K562 (cell line): ENCODE results near the gene LTBR. TPM values are rescaled to one million over a fixed set of nuclear protein-coding genes. Genes with fewer than 3 reads are reported as not detected.
A peak's percentile ranks its signal among the peaks of the same experiment; 100 is the strongest.

Experiments
- CHD7 ChIP-seq: fragments of 200-600 bp; sonication (generic); IDR thresholded peaks from one replicate; pipeline ENCODE4 v1.6.1; 2012; ENCODE audit warnings: mild to moderate bottlenecking, low read depth, low read length, inconsistent platforms
- FOXP4 ChIP-seq: sonication (generic); formaldehyde crosslinking; IDR thresholded peaks from 2 replicates; pipeline ENCODE4 v1.8.0; 2022; ENCODE audit warnings: mild to moderate bottlenecking, missing genetic modification reagents, borderline replicate concordance
- HDAC1 ChIP-seq, 2 experiments: fragments of 450-650 bp; IDR thresholded peaks; 2 replicates each; pipeline ENCODE4 v1.6.1; 2016 to 2017; ENCODE audit warnings: inconsistent platforms in 1 of 2, mild to moderate bottlenecking in 1 of 2, moderate library complexity in 1 of 2
- IFI16 ChIP-seq: fragments of 250-450 bp; sonication (Bioruptor Pico); IDR thresholded peaks from 2 replicates; pipeline ENCODE4 v2.1.2; 2022; ENCODE audit warnings: mild to moderate bottlenecking, inconsistent platforms
- NONO ChIP-seq, 2 experiments: fragments of 200-400 bp in 1 of 2; fragments of 450-650 bp in 1 of 2; formaldehyde crosslinking in 1 of 2; IDR thresholded peaks; 2 replicates each; pipeline ENCODE4 v1.6.1; 2017; ENCODE audit warnings: low read depth in 2 of 2, mild to moderate bottlenecking in 2 of 2, moderate library complexity in 2 of 2, low read length in 1 of 2
- POLR3G ChIP-seq: IDR thresholded peaks from 2 replicates; pipeline ENCODE4 v1.6.1; 2011; ENCODE audit not compliant: insufficient read length, insufficient replicate concordance; ENCODE audit errors: extremely low read depth
- RBFOX2 ChIP-seq: fragments of 200-400 bp; formaldehyde crosslinking; IDR thresholded peaks from 2 replicates; pipeline ENCODE4 v1.6.1; 2017; ENCODE audit warnings: low read depth, mild to moderate bottlenecking, low read length, moderate library complexity
- SAFB2 ChIP-seq: fragments of 200-400 bp; formaldehyde crosslinking; IDR thresholded peaks from 2 replicates; pipeline ENCODE4 v1.6.1; 2018; ENCODE audit warnings: borderline replicate concordance, low read length, low read depth, moderate library complexity; ENCODE audit not compliant: severe bottlenecking
- ZNF124 ChIP-seq: sonication (generic); formaldehyde crosslinking; IDR thresholded peaks from 2 replicates; pipeline ENCODE4 v1.8.1; 2022; ENCODE audit warnings: missing genetic modification reagents
- ZNF766 ChIP-seq: fragments of 200-800 bp; sonication (Bioruptor generic); conservative IDR thresholded peaks from 2 replicates; pipeline ENCODE4 v1.6.1; 2016; ENCODE audit warnings: missing genetic modification characterization, missing compliant biosample characterization
- ZNF79 ChIP-seq: fragments of 250-450 bp; sonication (Bioruptor Pico); IDR thresholded peaks from 2 replicates; pipeline ENCODE4 v1.4.0; 2020; ENCODE audit warnings: low read depth, mild to moderate bottlenecking, moderate library complexity
- polyA plus RNA-seq, 8 experiments: library from polyadenylated mRNA; depleted of rRNA in 4 of 8; stranded (reverse) in 5 of 8; unstranded in 3 of 8; fragments of >200 nt; fragmentation: Nextera tagmentation in 2 of 8; fragmentation: Illumina TruSeq in 1 of 8; extraction: Ambion mirVana in 2 of 8; extraction: Trizol in 1 of 8; gene quantifications; 2 replicates each; pipeline versions ENCODE4 v1.2.1 to v1.2.3, GENCODE V29; 2011 to 2014; ENCODE audit warnings: inconsistent platforms in 1 of 8, missing spikeins in 1 of 8
- total RNA-seq, 7 experiments: library from RNA; depleted of rRNA in 6 of 7; stranded (reverse); fragments of >200 nt in 6 of 7; fragmentation: Illumina TruSeq in 2 of 7; extraction: Trizol in 2 of 7; gene quantifications; 2 replicates each; pipeline versions ENCODE4 v1.2.1 to v1.2.3, GENCODE V29; 2011 to 2021; ENCODE audit warnings: low replicate concordance in 1 of 7
- TF ChIP-seq, protein P1 (sequence below): fragments of 450-650 bp; formaldehyde crosslinking; IDR thresholded peaks from 2 replicates; pipeline ENCODE4 v1.4.0; 2020; ENCODE audit warnings: mild to moderate bottlenecking, moderate library complexity

The LTBR gene
- total and polyA plus RNA-seq, 9 of the 15 experiments (the other 6 are each of a cell fraction or from before 2014, with no cell fraction given): 0.96 to 69.0 (median 35.3) TPM

DNA sequence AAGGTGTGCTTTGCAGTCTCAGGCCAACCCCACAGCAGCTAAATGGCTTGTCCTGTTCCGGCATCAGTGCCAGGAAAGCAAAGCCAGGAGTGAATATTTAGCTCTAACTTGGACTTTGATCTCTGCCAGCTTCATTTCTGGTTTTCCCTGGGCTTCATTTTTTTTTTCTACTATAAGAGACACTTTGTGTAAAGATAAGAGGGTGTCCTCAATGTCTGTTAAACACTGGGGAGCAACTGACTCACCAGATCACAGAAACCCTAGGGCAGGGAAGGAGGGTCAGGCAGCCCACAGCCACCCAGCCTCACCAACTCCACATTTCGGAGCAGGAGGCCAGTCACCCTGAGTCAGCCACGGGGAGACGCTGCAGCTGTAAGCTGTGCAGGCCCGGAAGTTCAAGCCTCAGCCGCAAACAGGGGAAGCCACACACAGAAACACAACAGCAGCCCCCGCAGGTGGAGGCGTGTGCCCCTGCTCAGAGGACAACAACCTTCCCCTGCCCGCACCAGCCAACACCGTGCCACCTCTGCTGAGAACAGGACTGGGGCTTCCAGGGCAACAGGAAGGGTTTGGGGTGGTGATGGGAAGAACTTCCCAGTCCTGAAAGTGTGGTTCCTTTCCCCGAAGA is 48.4 kb upstream of the LTBR start (continued):
- TF ChIP-seq SAFB2 (no peak), CHD7 (no peak), HDAC1 (IDR thresholded peaks at IDR 0.05) (no peak), RBFOX2 (peak; percentile 77), ZNF79 (no peak), ZNF766 (CRISPR knock-in tag) (no peak), IFI16 (CRISPR knock-in tag) (no peak), NONO (IDR thresholded peaks at IDR 0.05; ENCODE audit: low read depth in 2 of 2, low read length in 1 of 2) (no peak), POLR3G (no peak), FOXP4 (CRISPR knock-in tag) (peak; percentile 95), ZNF124 (CRISPR knock-in tag) (no peak)
- TF ChIP-seq, protein P1, sequence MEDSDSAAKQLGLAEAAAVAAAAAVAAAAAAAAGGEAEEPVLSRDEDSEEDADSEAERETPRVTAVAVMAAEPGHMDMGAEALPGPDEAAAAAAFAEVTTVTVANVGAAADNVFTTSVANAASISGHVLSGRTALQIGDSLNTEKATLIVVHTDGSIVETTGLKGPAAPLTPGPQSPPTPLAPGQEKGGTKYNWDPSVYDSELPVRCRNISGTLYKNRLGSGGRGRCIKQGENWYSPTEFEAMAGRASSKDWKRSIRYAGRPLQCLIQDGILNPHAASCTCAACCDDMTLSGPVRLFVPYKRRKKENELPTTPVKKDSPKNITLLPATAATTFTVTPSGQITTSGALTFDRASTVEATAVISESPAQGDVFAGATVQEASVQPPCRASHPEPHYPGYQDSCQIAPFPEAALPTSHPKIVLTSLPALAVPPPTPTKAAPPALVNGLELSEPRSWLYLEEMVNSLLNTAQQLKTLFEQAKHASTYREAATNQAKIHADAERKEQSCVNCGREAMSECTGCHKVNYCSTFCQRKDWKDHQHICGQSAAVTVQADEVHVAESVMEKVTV (CRISPR knock-in tag): peak; percentile 33; the same call in 1 of the 2 replicates
